Right lobe of liver (tissue), 6 donors: ENCODE results near the gene NDUFB5. TPM values are rescaled to one million over a fixed set of nuclear protein-coding genes. Genes with fewer than 3 reads are reported as not detected.

Source experiments
- ATAC-seq, 4 donors: fragments of 200-7000 bp; cut with Tn5 transposase; one replicate each; pipeline ENCODE4 v1.9.1; 2020; ENCODE audit warnings: mild to moderate bottlenecking in 4 of 4, moderate library complexity in 4 of 4
- DNase-seq, 3 donors: peaks; one replicate each; pipeline ENCODE4 v3.0.0-alpha.2; 2020
- H3K27ac ChIP-seq, 3 donors: fragments of 200-600 bp; one replicate each; pipeline ENCODE4 v1.8.0; 2022
- H3K27me3 ChIP-seq, 2 donors: fragments of 200-600 bp; one replicate each; pipeline ENCODE4 v1.8.0; 2022
- H3K36me3 ChIP-seq, 4 donors: fragments of 200-600 bp; sonication (generic) in 1 of 4; one replicate each; pipeline versions ENCODE4 v1.5.1 to v1.8.0; 2017 to 2022; ENCODE audit warnings: control low read depth in 1 of 4
- H3K4me1 ChIP-seq, 4 donors: fragments of 200-600 bp; sonication (generic) in 1 of 4; one replicate each; pipeline versions ENCODE4 v1.5.1 to v1.8.0; 2017 to 2022; ENCODE audit warnings: control low read depth in 1 of 4
- H3K4me3 ChIP-seq, 3 donors: fragments of 200-600 bp; one replicate each; pipeline ENCODE4 v1.8.0; 2022
- H3K9me3 ChIP-seq, 4 donors: fragments of 200-600 bp; sonication (generic) in 1 of 4; one replicate each; pipeline versions ENCODE4 v1.5.1 to v1.8.0; 2017 to 2022; ENCODE audit warnings: control low read depth in 1 of 4
- POLR2A ChIP-seq: fragments of 450-650 bp; IDR thresholded peaks from one replicate; pipeline ENCODE4 v1.6.1; 2017; ENCODE audit warnings: antibody characterized with exemption, mild to moderate bottlenecking
- WGBS: methylation state at CpG from one replicate; pipeline ENCODE4 v1.1.6; 2018; ENCODE audit warnings: low coverage, low lambda C conversion rate; ENCODE audit not compliant: insufficient coverage; ENCODE audit errors: missing lambda C conversion rate; 5-methylcytosine and 5-hydroxymethylcytosine counted together
- intact Hi-C, 2 donors: fragments of 100-400 bp; cut with DNase I; formaldehyde crosslinking; loops; one replicate each; pipeline versions ENCODE4 v1.11.2 to v1.14.1; 2022
- total RNA-seq, 6 experiments: library from RNA; depleted of rRNA in 2 of 6; stranded (reverse); fragments of >200 nt in 2 of 6; fragmentation: NEBNext Ultra II Directional in 3 of 6; extraction: Animal tissue kit (Norgen Biotek cat#: 25700) in 3 of 6; gene quantifications; one replicate each; pipeline versions ENCODE4 v1.1.0 to v1.2.4, GENCODE V29; 2016 to 2023
- TF ChIP-seq, protein P1 (sequence below), 4 donors: fragments of 200-600 bp in 3 of 4; fragments of 450-650 bp in 1 of 4; IDR thresholded peaks; one replicate each; pipeline versions ENCODE4 v1.5.1 to v1.8.0; 2016 to 2022; ENCODE audit warnings: antibody characterized with exemption in 4 of 4, mild to moderate bottlenecking in 2 of 4
- donor health status: DM: no; HTN: yes; CAD: no.
- donor health status: DM: no; HTN: no; CAD: no.
- donor health status: DM: no; HTN: no; CAD: no.
- donor health status: DM: no; HTN: yes; CAD: no.
- donor health status: DM: no; HTN: yes; CAD: no.

Gene NDUFB5
- total RNA-seq, 6 experiments from 2014 or later: 53.4 to 102 (median 64.6) TPM

GRCh38 chr3:179658606-179659005 lies 54.0 kb downstream of the NDUFB5 start:
- 94% methylated on average over 2 of the region's 2 CpGs for WGBS
- no peak overlapping the region for H3K4me3 ChIP-seq
- H3K9me3 ChIP-seq: no peaks in the 10 kb centered on the region
- no peaks in the 10 kb centered on the region for H3K36me3 ChIP-seq
- H3K4me1 ChIP-seq: no peaks in the 10 kb centered on the region
- no peak for ATAC-seq
- intact Hi-C loops: no loop called here
- H3K27ac ChIP-seq: no peak overlapping the region
- no peak for TF ChIP-seq POLR2A
- DNase-seq: no peak
- no peaks in the 10 kb centered on the region for H3K27me3 ChIP-seq

DNA sequence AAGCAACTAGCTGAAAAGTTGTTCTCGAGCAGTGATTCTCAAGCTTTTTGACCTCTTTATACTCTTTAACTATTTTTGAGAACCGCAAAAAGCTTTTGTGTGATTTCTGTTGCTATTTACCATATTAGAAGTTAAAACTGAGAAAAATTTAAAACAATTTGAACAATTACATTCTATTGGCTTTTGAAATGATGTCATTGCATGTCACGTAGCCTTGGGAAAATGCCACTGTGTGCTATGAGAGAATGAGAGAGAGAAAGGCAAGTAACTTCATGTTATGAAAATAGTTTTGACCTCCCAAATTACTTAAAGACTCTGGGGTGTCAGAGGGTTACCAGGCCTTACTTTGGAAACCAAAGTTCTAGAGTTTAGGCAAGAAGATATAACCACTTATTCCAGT lies 56.3 kb downstream of the NDUFB5 start:
- no peaks in the 10 kb centered on the region for H3K9me3 ChIP-seq
- TF ChIP-seq, protein P1, sequence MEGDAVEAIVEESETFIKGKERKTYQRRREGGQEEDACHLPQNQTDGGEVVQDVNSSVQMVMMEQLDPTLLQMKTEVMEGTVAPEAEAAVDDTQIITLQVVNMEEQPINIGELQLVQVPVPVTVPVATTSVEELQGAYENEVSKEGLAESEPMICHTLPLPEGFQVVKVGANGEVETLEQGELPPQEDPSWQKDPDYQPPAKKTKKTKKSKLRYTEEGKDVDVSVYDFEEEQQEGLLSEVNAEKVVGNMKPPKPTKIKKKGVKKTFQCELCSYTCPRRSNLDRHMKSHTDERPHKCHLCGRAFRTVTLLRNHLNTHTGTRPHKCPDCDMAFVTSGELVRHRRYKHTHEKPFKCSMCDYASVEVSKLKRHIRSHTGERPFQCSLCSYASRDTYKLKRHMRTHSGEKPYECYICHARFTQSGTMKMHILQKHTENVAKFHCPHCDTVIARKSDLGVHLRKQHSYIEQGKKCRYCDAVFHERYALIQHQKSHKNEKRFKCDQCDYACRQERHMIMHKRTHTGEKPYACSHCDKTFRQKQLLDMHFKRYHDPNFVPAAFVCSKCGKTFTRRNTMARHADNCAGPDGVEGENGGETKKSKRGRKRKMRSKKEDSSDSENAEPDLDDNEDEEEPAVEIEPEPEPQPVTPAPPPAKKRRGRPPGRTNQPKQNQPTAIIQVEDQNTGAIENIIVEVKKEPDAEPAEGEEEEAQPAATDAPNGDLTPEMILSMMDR (IDR thresholded peaks at IDR 0.05): no peak
- TF ChIP-seq POLR2A: no peak
- no peak overlapping the region for H3K4me3 ChIP-seq
- H3K27ac ChIP-seq: no peak overlapping the region
- intact Hi-C loops: no loop called here
- 86% methylated on average over 3 of the region's 3 CpGs for WGBS
- DNase-seq: no peak
- H3K4me1 ChIP-seq: no peaks in the 10 kb centered on the region
- no peaks in the 10 kb centered on the region for H3K27me3 ChIP-seq
- no peak for ATAC-seq
- no peaks in the 10 kb centered on the region for H3K36me3 ChIP-seq

- no peak for ATAC-seq
Measured at GRCh38 chr3:179661777-179662176, 57.2 kb downstream of the NDUFB5 start.

DNA sequence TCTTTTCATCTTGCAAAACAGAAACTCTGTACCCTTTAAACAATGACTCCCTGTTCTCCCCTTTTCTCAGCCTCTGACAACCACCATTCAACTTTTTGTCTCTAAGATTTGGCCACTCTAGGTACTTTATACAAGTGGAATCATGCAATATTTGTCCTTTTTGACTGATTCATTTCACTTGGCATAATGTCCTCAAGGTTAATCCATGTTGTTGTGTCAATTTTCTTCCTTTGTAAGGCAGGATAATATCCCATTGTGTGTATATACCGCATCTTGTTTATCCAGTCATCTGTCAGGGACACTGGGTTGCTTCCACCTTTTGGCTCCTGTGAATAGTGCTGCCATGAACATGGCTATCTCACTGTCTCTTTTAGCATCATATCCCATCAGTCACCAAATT lies 58.5 kb downstream of the NDUFB5 start:
- Histone ChIP-seq H3K9me3 (no peaks in the 10 kb centered on the region), H3K36me3 (no peaks in the 10 kb centered on the region), H3K4me1 (no peaks in the 10 kb centered on the region), H3K27ac (no peak overlapping the region), H3K27me3 (no peaks in the 10 kb centered on the region), H3K4me3 (no peak overlapping the region)
- ATAC-seq (no peak), DNase-seq (no peak)
- 100% methylated on average over 1 of the region's 1 CpG for WGBS
- no peak for TF ChIP-seq POLR2A
- TF ChIP-seq, protein P1 (IDR thresholded peaks at IDR 0.05): no peak
- intact Hi-C loops: no loop called here

More at GRCh38 chr3:179661777-179662176, 57.2 kb downstream of the NDUFB5 start:
- no peak for TF ChIP-seq POLR2A
- TF ChIP-seq, protein P1 (IDR thresholded peaks at IDR 0.05): no peak
- Histone ChIP-seq H3K27ac (no peak overlapping the region), H3K4me1 (no peaks in the 10 kb centered on the region), H3K27me3 (no peaks in the 10 kb centered on the region), H3K36me3 (no peaks in the 10 kb centered on the region), H3K9me3 (no peaks in the 10 kb centered on the region), H3K4me3 (no peak overlapping the region)
- DNase-seq: no peak
- intact Hi-C loops: no loop called here
- 75% methylated on average over 4 of the region's 4 CpGs for WGBS

DNA sequence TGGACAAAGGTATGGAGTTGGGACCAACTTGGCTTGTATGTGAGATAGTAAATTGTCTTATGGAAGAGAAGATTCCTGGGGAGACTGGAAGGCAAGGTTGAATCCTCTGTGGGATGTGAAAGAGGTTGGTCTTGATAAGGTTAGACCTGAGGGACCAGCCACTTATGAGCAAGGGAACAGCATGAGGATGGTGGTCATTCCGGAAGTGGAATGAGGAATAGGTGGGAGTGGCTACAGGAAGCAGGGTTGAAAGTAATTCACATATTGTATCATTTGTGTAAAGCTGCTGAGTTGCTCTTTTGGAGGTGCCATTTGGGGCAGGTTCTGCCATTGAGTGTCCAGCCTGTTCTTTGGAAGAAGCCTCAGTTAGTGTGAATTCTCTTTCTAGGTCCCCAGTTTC lies 61.4 kb downstream of the NDUFB5 start:
- intact Hi-C loops: no loop called here
- Histone ChIP-seq H3K4me1 (no peaks in the 10 kb centered on the region), H3K4me3 (no peak overlapping the region), H3K36me3 (no peaks in the 10 kb centered on the region), H3K27me3 (no peaks in the 10 kb centered on the region), H3K27ac (no peak overlapping the region), H3K9me3 (no peaks in the 10 kb centered on the region)
- no peak for ATAC-seq
- DNase-seq: no peak
- TF ChIP-seq, protein P1 (IDR thresholded peaks at IDR 0.05): no peak
- TF ChIP-seq POLR2A: no peak
- no CpG with 5 or more reads among the region's 1 CpG for WGBS
